ENCODE results near the gene DIO3.
A peak's percentile ranks its signal among the peaks of the same experiment; 100 is the strongest.

The DIO3 gene

DNA sequence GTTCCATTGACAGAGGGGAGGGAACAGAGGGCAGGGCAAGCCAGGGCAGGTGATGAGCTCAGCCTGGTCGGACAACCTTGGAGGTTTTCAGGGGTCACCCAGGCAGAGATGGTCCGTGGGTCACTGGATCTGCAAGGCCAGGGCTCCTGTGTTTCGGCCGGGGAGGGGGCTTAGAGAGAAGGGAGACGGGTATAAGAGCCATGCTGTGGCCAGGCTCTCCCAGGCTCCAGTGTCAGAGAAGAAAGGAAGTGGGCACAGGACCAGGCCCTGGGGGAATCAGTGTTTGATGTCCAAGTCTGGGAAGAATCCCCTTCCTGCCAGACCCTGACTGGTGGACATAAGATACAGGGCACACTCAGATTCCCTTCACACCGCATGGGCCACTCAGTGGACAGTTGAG is 36.9 kb downstream of the DIO3 start:
- H3K4me1 ChIP-seq: peaks cover 23 to 73% (median 62%) of the 10 kb centered on the region in 10 experiments
- H3K27ac ChIP-seq: peak overlapping the region in 6 of 11 experiments; percentile 80 to 96 (median 92); a peak in 12 of 22 replicates
- H3K9me3 ChIP-seq (replicated peaks in 1 of 11): peaks cover 0 to 31% (median 14%) of the 10 kb centered on the region in 11 experiments; a peak in 15 of 22 replicates
- H3K9ac ChIP-seq: 0 out of 22 replicates have a peak overlapping the region, but pooled peaks of 1 of the 11 experiments have one; percentile 13
- H3K36me3 ChIP-seq: no peaks in the 10 kb centered on the region
- H3K4me3 ChIP-seq: peak overlapping the region in 1 of 10 experiments; percentile 3; a peak in 1 of 20 replicates
- peak overlapping the region; percentile 84 to 96 (median 90); a peak in 21 of 22 replicates for H3K4me2 ChIP-seq
- H3K27me3 ChIP-seq: no peaks in the 10 kb centered on the region
- TF ChIP-seq Cebpa-rat (IDR thresholded peaks at IDR 0.05): no peak
- H4K20me1 ChIP-seq: no peaks in the 10 kb centered on the region

DNA sequence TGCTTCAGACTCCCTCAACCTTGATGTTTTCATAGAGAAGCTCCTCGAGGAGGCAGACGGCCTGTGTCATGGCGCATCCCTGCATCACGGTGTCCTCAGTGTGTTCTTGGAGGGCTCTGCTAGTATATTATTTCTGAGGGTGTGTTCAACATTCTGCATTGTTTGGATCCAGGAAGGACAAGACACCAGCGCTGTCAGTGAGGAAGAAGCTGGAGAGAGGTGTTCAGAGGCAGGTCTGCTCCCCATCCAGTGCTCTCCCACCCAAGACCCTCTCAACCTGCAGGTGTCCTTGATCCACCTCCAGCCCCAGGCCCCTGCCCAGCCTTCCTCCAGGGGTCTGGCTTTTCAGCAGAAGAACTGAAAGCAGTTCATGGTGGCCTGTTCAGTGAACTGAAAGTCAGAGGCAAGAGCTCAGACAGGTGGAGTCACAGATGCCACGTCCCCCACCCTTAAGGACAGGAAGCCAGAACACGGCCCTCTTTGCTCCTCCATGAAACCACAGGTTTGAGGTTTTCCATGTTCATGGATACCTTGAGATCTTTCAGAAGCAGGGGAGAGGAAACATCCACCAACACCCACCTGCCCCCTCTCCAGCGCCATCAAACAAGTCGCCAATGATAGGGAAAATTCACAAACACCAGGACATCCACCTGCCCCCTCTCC is 37.4 kb downstream of the DIO3 start:
- peaks cover 23 to 67% (median 56%) of the 10 kb centered on the region in 10 experiments for H3K4me1 ChIP-seq
- 0 out of 22 replicates have a peak overlapping the region, but pooled peaks of 1 of the 11 experiments have one; percentile 13 for H3K9ac ChIP-seq
- TF ChIP-seq Cebpa-rat (IDR thresholded peaks at IDR 0.05): no peak
- H3K4me3 ChIP-seq: peak overlapping the region in 1 of 10 experiments; percentile 3; a peak in 2 of 20 replicates
- H3K27me3 ChIP-seq: no peaks in the 10 kb centered on the region
- peak overlapping the region; percentile 84 to 96 (median 90); a peak in 17 of 22 replicates for H3K4me2 ChIP-seq
- no peaks in the 10 kb centered on the region for H4K20me1 ChIP-seq
- H3K36me3 ChIP-seq: no peaks in the 10 kb centered on the region
- H3K27ac ChIP-seq: peak overlapping the region in 6 of 11 experiments; percentile 80 to 96 (median 92); a peak in 10 of 22 replicates
- peaks cover 0 to 31% (median 14%) of the 10 kb centered on the region in 11 experiments; a peak in 15 of 22 replicates for H3K9me3 ChIP-seq (replicated peaks in 1 of 11)

DNA sequence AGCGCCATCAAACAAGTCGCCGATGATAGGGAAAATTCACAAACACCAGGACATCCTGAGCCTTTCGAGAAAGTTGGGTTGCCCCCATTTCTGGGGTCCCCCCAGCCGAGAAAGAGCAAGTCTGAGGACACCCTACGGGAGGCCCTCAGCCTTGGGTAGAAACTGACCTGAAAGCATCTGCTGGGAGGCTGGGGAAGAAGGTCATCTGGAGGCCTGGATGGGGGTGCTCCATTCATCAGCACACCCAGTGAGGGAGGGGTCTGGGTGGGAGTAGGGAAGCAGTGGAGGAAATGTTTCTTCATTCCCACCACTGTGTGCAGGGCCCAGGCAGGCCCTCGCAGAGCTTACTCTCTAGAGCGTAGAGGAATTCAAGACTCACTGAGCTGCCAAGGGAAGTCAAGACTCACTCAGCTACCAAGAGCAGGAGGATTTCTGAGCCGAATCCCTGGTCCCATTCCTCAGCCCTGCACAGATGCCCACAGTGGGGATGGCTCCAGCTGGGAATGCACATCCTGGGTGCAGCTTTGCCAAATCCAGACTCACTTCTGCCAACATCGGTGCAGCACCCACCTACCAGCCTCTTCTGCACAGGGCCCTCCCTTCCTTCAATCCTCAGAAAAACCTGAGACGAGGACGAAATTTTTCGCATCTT is 38.1 kb downstream of the DIO3 start:
- Histone ChIP-seq H3K27me3 (no peaks in the 10 kb centered on the region), H3K27ac (peak overlapping the region in 4 of 11 experiments; percentile 90 to 96 (median 96); a peak in 6 of 22 replicates), H3K36me3 (no peaks in the 10 kb centered on the region), H3K4me1 (peaks cover 23 to 61% (median 50%) of the 10 kb centered on the region in 10 experiments), H3K9me3 (replicated peaks in 1 of 11) (peaks cover 0 to 31% (median 14%) of the 10 kb centered on the region in 11 experiments; a peak in 15 of 22 replicates), H4K20me1 (no peaks in the 10 kb centered on the region), H3K4me3 (no peak overlapping the region), H3K9ac (no peak overlapping the region), H3K4me2 (peak overlapping the region in 9 of 11 experiments; percentile 84 to 96 (median 90); a peak in 17 of 22 replicates)
- no peak for TF ChIP-seq Cebpa-rat (IDR thresholded peaks at IDR 0.05)

DNA sequence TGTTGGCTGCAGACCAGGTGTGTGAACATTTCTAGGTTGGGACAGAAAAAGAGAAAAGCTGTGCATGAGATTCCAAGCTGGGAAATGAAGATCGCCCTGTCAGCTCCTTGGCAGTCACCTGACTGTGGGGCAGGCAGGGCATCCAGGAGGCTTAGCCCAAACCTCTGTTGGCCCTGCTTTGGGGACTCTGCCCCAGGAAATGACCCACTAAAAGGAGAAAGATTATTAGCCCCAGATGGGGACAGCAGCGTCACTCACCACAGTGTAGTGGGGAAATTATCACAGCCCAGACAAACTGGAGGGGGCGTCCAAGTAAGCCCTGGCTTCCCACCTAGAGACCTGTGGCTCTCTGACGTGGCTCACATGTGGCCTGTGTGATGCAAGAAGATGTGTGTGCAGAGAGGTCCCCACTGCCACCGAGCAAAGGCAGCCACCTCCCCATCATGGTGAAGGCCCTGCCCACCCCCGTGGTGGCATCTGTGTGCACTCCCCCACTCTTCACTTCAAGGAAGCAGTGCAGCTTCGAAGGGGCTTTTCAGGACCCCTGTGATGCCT is 39.1 kb downstream of the DIO3 start:
- Histone ChIP-seq H3K36me3 (no peaks in the 10 kb centered on the region), H3K27ac (peak overlapping the region in 1 of 11 experiments; percentile 18; a peak in 2 of 22 replicates), H3K9me3 (replicated peaks in 1 of 11) (peaks cover 0 to 21% (median 11%) of the 10 kb centered on the region in 11 experiments; a peak in 15 of 22 replicates), H3K4me2 (peak overlapping the region in 7 of 11 experiments; percentile 1 to 89 (median 24); a peak in 7 of 22 replicates), H4K20me1 (no peaks in the 10 kb centered on the region), H3K4me3 (no peak overlapping the region), H3K9ac (0 out of 22 replicates have a peak overlapping the region, but pooled peaks of 1 of the 11 experiments have one; percentile 3), H3K27me3 (no peaks in the 10 kb centered on the region), H3K4me1 (peaks cover 23 to 52% (median 44%) of the 10 kb centered on the region in 10 experiments)
- TF ChIP-seq Cebpa-rat (IDR thresholded peaks at IDR 0.05): no peak

DNA sequence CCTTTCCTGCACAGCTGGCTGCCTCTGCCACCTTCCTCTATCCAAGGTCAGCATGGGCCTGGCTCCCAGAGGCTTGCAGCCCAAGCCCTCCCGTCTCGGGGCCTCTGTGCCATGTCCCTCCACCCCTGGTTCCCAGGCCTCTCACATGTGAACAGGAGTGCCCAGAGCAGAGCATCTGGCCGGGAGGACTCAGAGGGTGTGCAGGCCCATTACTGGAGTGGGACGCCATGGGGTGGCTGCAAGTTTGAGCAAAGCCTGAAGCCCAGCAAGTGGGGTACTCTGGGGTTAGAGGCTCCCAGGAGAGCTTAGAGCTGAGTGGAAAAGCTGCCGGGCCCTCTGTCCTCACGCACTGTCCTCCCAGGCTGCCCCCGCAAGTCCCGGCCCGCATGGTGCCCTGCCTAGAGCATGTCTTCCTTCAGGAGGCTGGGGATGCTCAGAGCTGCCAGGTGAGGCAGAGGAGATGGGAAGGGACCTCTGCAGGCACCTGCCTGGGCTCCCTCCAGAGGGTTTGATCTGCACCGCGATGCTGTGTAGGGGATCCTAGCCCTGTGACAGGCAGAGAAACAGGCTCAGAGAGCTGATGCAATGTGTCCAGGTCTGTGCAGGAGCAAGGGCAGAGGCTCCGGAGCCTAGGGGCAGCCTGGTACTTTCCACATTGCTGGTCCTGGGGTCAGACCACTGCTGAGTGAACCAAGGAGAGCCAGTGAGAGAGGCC is 39.8 kb downstream of the DIO3 start:
- TF ChIP-seq Cebpa-rat (IDR thresholded peaks at IDR 0.05): no peak
- Histone ChIP-seq H3K4me1 (peaks cover 21 to 46% (median 38%) of the 10 kb centered on the region in 10 experiments), H3K9ac (0 out of 22 replicates have a peak overlapping the region, but pooled peaks of 1 of the 11 experiments have one; percentile 3), H3K4me2 (peak overlapping the region in 7 of 11 experiments; percentile 1 to 36 (median 4); a peak in 5 of 22 replicates), H4K20me1 (no peaks in the 10 kb centered on the region), H3K27me3 (peaks cover 0 to 4% (median 0%) of the 10 kb centered on the region in 11 experiments; a peak in 3 of 22 replicates), H3K4me3 (no peak overlapping the region), H3K9me3 (replicated peaks in 1 of 11) (peaks cover 0 to 17% (median 11%) of the 10 kb centered on the region in 11 experiments; a peak in 15 of 22 replicates), H3K36me3 (no peaks in the 10 kb centered on the region), H3K27ac (peak overlapping the region in 1 of 11 experiments; percentile 18; a peak in 2 of 22 replicates)

DNA sequence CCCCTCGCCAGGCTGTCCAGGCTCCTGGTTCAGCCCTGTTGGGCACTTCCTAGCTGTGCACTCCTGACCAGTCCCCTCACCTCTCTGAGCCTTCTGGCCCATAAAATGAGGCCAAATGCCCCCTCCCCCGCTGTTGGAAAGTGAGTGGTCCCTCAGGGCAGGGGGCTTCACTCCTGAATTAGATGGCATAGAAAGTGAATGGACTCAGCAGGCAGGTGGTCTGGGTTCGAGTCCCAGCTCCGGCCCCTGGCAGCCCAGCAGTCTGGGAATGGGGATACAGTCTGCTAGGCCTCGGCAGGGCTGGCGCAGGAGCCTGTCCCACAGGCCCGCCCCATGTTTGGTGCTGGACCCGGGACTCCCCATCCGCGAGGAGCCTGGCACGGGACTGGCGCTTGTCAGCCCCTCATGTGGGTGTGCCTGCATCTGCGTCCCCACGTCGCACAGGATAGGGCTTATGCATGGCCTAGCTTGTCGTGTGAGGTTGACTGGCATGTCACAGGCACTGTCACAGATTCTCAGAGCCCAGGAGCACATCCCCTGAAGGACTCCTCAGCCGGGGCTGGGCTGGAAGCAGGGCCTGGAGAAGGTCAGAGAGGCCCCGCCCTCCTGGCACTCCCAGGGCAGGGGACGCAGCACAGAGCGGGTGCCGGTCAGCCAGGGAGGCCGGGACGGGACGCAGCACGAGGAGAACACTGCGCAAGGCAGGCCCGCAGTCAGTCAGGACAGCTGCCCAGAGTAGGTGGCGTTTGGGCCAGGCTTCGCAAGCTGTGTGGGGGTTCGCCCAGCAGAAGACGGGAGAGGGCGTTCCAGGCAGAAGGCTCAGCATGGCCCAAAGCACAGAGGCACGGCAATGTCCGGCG is 40.5 kb downstream of the DIO3 start:
- Histone ChIP-seq H3K4me2 (no peak overlapping the region), H3K9ac (no peak overlapping the region), H4K20me1 (no peaks in the 10 kb centered on the region), H3K36me3 (no peaks in the 10 kb centered on the region), H3K4me1 (peaks cover 13 to 38% (median 30%) of the 10 kb centered on the region in 10 experiments), H3K27me3 (peaks cover 3 to 12% (median 7%) of the 10 kb centered on the region in 11 experiments; a peak in 13 of 22 replicates), H3K4me3 (no peak overlapping the region), H3K27ac (no peak overlapping the region; a peak in 1 of 22 replicates), H3K9me3 (replicated peaks in 1 of 11) (peaks cover 0 to 17% (median 11%) of the 10 kb centered on the region in 11 experiments; a peak in 15 of 22 replicates)
- TF ChIP-seq Cebpa-rat (IDR thresholded peaks at IDR 0.05): no peak

DNA sequence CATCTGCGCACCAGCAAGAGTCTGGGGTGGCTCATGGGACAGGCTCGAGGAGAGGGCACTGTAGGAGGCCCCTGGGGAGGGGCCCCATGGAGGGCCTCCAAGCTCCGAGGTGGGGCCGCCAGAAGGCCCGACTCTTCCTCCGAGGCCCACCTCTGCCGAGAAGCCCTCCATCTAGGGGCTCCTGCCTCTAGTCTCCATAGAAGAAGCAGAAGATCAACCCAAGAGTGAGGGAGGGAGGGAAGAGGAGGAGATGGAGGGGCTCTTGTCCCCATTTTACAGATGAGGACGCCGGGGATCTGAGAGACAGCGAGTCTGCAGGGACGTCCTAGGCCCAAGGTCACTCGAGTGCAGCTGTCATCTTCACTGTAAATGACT is 41.2 kb downstream of the DIO3 start:
- Histone ChIP-seq H3K36me3 (no peaks in the 10 kb centered on the region), H3K4me2 (no peak overlapping the region), H3K4me1 (peaks cover 7 to 32% (median 24%) of the 10 kb centered on the region in 10 experiments), H3K9ac (no peak overlapping the region), H3K27ac (no peak overlapping the region), H3K4me3 (no peak overlapping the region), H4K20me1 (no peaks in the 10 kb centered on the region), H3K9me3 (replicated peaks in 1 of 11) (peaks cover 0 to 16% (median 11%) of the 10 kb centered on the region in 11 experiments; a peak in 15 of 22 replicates), H3K27me3 (peaks cover 8 to 17% (median 12%) of the 10 kb centered on the region in 11 experiments; a peak in 17 of 22 replicates)
- no peak for TF ChIP-seq Cebpa-rat (IDR thresholded peaks at IDR 0.05)

Data from BLaER1 treated with 17β-estradiol and CSF1 and Interleukin-3, amounts not matched to agents 10 nM and 100 nM (cell line).